ENCODE data around the gene C2orf81.

DNA sequence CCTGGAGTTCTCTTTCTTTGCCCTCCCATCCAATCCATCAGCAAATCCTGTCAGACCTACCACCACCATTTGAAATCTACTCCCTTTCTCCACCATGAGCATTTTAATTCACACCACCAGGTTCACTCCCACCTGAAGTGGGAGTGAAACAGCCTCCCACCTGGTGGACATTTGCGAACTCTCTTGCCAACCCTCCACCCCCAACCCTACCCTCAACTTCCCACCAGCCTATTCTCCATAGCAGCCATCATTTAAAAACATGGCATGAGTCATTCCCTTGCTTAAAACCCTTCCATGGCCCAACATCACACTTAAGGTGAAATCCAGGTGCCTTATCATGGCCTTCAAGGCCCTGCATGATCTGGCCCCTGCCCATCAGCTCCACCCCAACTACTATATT lies 16.8 kb upstream of the C2orf81 start:
- TF ChIP-seq POLR2AphosphoS5 (IDR thresholded peaks at IDR 0.05; ENCODE audit: low read depth) (no peak), GABPA (IDR thresholded peaks at IDR 0.05; ENCODE audit: low read depth) (no peak)
- TF ChIP-seq, protein P1, sequence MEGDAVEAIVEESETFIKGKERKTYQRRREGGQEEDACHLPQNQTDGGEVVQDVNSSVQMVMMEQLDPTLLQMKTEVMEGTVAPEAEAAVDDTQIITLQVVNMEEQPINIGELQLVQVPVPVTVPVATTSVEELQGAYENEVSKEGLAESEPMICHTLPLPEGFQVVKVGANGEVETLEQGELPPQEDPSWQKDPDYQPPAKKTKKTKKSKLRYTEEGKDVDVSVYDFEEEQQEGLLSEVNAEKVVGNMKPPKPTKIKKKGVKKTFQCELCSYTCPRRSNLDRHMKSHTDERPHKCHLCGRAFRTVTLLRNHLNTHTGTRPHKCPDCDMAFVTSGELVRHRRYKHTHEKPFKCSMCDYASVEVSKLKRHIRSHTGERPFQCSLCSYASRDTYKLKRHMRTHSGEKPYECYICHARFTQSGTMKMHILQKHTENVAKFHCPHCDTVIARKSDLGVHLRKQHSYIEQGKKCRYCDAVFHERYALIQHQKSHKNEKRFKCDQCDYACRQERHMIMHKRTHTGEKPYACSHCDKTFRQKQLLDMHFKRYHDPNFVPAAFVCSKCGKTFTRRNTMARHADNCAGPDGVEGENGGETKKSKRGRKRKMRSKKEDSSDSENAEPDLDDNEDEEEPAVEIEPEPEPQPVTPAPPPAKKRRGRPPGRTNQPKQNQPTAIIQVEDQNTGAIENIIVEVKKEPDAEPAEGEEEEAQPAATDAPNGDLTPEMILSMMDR (IDR thresholded peaks at IDR 0.05; ENCODE audit: insufficient read depth, low read length) = no peak
- TF ChIP-seq, protein P2, sequence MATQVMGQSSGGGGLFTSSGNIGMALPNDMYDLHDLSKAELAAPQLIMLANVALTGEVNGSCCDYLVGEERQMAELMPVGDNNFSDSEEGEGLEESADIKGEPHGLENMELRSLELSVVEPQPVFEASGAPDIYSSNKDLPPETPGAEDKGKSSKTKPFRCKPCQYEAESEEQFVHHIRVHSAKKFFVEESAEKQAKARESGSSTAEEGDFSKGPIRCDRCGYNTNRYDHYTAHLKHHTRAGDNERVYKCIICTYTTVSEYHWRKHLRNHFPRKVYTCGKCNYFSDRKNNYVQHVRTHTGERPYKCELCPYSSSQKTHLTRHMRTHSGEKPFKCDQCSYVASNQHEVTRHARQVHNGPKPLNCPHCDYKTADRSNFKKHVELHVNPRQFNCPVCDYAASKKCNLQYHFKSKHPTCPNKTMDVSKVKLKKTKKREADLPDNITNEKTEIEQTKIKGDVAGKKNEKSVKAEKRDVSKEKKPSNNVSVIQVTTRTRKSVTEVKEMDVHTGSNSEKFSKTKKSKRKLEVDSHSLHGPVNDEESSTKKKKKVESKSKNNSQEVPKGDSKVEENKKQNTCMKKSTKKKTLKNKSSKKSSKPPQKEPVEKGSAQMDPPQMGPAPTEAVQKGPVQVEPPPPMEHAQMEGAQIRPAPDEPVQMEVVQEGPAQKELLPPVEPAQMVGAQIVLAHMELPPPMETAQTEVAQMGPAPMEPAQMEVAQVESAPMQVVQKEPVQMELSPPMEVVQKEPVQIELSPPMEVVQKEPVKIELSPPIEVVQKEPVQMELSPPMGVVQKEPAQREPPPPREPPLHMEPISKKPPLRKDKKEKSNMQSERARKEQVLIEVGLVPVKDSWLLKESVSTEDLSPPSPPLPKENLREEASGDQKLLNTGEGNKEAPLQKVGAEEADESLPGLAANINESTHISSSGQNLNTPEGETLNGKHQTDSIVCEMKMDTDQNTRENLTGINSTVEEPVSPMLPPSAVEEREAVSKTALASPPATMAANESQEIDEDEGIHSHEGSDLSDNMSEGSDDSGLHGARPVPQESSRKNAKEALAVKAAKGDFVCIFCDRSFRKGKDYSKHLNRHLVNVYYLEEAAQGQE (IDR thresholded peaks at IDR 0.05; ENCODE audit: insufficient replicate concordance, low read depth) = no peak

Measured in HL-60 (cell line).